Inflammatory macrophage (primary cell): ENCODE data around the gene ITGB3.
A peak's percentile ranks its signal among the peaks of the same experiment; 100 is the strongest.

ENCODE experiments used
- DNase-seq, 2 donors: peaks; one replicate each; pipeline ENCODE4 v3.0.0-alpha.2; 2020 to 2022

The ITGB3 gene

DNA sequence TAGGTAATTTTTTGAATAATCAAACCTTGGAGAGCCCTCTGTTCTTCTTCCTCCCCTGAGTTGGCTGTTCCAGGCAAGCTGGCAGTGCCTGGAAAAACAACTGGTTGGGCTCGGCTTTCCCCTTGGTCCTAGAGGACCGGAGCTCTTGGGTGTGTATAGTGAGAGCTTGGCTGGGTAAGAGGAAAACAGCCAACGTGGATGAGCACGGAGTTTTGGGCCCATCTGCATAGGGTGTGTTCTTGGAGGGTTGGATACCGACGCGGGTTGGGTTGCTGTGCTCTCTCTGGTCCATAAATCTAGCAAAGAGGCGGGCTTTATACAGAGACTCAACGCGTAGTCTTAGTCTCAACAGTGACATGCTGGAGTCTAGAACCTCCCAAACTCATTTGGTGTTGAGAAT lies 23.2 kb downstream of the ITGB3 start:
- no peak for DNase-seq

DNA sequence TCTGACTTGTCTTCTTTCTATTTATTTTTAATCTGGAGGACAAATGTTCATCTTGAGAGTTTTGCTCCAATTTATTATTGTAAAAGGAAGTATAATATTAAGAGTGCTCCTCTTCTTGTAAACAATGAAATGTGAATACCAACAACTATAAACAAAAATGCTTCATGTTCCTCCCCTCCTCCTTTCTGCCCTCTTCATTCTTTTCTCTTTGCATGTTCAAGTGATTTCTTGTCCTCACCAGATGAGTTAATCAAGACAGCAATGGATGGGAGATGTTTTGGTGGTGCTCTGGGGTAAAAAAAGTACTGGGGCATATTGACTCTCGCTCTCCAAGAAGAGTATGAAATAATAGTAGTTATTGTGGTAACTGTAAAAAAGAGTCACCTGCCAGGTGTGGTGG lies 24.3 kb downstream of the ITGB3 start:
- DNase-seq = no peak

- DNase-seq = no peak
Observed at GRCh38 chr17:47278561-47278960, 24.9 kb downstream of the ITGB3 start.

GRCh38 chr17:47279062-47279801 lies 25.6 kb downstream of the ITGB3 start:
- DNase-seq = peak; percentile 66 to 73

GRCh38 chr17:47280072-47280811 lies 26.6 kb downstream of the ITGB3 start:
- no peak for DNase-seq

DNA sequence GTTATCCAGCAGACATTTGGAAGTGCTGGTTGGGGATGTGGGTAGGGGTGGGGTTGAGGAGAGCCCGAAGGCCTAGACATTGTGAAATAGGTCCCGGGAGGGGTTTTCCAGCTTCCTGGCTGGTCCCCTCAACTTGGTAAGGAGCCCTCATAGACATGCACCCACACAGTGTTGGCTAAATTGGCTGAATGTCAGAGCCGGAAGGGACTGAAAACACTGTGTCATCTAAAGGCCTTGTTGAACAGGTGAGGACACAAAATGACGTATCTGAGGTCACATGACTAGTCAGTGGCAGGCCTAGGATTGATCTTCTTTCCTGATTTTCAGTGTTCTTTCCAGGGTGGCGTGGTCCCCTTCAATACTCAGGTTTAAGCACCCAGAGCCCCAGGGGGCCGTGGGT lies 27.6 kb downstream of the ITGB3 start:
- peak in 1 of 2 donors; percentile 19 for DNase-seq

DNA sequence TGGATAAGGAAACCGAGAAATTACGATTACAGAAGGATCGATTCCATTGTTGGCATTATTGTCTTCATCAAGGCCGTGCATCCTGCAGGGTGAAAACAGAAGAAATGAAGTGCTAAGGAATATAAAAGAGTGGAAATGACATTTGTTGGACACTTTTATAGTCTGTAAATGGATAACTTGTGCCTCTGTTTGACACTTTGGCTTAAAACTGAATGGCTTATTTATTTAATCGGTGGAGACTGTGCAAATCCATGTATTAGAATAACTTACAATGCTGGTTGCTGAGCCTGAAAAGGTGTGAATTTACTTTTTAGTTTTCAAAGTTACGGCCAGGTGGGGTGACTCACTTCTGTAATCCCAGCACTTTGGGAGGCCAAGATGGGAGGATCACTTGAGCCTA lies 31.4 kb downstream of the ITGB3 start:
- DNase-seq = no peak

- DNase-seq = no peak
Observed at GRCh38 chr17:47286198-47286914, 32.7 kb downstream of the ITGB3 start.

DNA sequence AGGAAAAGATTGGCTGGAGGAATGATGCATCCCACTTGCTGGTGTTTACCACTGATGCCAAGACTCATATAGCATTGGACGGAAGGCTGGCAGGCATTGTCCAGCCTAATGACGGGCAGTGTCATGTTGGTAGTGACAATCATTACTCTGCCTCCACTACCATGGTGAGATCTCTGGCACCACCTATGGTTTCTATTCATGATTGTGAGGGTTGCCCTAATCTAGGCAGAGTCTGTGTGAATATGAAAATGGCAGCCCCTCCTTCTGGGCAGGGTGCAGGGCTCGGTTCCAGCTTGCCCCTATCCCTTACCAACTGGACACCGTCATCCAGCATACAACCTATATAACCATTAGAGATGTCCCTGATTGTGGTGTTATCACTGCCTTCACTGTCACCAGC lies 33.4 kb downstream of the ITGB3 start:
- no peak for DNase-seq

- DNase-seq = no peak
Observed at GRCh38 chr17:47287639-47288038, 34.0 kb downstream of the ITGB3 start.

DNA sequence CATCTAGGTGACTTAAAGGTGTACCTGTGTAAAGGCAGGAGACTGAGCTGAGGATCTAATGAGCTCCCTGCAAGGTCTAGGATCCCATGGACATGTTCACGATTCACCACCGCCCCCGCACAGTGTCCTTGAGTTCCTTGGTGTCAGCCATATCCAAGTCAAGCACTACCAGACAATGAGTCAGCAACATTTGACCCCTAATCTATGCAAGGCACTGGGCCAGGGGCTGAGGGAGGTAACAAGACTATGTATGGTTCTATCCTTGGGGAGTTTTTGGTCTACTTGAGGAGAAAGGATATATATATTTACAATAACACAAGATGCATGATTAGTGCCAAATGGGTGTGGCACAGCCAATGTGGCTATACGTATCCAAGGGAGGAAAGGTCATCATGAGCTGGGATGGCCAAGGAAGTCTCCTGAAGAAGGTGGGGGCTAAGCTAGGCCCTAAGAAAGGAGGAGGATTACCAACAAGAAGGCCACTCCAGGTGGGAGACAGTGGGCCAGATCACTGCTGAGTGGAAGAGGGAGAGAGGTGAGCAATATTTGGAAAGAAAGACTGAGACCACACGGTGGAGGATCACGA lies 35.0 kb downstream of the ITGB3 start:
- peak in 1 of 2 donors; percentile 38 for DNase-seq

GRCh38 chr17:47289302-47289701 lies 35.7 kb downstream of the ITGB3 start:
- DNase-seq = no peak

- DNase-seq = no peak
Observed at GRCh38 chr17:47290870-47291241, 37.2 kb downstream of the ITGB3 start.

DNA sequence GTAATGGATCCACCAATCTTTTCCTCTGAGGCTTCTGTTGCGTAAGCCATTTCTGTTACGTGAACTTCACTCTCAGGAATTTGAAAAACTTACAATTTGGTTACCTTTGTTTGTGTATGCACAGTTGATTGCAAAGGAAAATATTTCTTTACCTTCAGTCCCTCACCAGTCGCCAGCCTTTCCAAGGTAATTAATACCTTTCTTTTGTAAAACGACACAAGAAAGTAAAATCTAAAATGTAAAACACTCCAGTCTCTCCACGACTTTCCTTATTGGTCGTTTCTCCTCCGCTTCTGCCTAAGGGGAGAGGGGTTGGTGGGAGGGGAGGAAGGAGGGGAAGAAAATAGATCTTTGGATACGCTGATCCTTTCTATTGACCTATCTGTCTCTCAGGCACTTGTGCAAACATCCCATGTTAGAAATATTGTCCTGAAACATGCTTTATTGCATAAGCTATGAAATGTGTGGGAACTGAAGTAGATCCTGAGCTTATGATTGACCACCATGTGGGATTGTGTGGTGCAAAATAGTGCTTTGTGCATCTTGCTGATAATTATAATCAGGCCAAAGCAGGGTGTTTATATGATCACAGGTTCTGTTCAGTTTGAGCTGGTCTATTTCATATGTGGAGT lies 37.7 kb downstream of the ITGB3 start:
- DNase-seq = no peak

- DNase-seq = no peak
Observed at GRCh38 chr17:47292206-47292605, 38.6 kb downstream of the ITGB3 start.

GRCh38 chr17:47295037-47295873 lies 41.6 kb downstream of the ITGB3 start:
- no peak for DNase-seq

GRCh38 chr17:47295874-47296255 lies 42.2 kb downstream of the ITGB3 start:
- DNase-seq = no peak

DNA sequence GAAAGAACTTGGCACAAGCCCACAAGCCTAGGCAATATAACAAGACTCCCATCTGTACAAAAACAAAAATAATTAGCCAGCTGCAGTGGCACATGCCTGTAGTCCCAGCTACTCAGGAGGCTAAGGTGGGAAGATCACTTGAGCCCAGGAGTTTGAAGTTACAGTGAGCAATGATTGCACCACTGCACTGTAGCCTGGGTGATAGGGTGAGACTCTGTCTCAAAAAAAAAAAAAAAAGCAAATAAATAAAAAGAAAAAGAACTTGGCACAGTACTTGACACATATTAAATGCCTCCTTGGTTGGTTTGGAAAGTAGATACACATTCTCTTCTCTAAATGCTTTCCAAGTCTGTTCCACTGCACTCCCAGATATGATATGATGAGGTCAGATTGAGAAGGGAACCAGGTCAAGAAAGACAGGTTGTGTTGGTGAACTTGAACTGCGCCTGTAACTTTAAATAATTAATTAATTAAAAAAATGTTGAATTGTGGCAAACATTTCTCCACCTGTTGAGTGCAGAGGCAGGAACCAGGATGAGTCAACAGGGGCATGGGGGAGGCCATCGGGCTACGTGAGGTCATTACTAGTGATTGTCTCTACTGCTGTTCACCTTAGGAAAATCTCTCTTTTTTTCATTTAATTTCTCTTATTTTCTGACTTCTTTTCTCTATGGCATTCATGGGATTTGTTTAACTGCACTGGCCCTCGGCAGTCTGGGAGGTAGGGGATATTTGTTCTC lies 44.2 kb downstream of the ITGB3 start:
- DNase-seq = no peak

DNA sequence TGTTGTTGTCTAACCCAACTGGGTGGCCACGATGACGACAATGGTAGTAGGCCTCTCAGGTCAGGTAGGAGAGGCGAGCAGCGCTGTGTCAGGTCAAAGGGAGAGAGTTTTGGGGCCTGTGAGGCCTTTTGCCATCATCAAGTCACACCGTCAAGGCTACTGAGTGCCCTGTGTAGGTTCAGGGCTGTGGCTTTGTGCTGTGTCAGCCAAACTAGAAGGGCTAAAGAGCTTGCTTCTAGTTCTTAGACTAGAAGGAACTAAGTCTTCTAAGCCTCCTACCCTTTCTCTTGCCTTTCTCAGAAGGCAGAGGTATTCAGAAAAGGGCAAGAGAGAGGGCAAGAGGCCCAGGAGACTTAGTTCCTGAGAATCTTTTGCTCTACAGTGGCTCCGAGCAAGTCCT lies 45.1 kb downstream of the ITGB3 start:
- DNase-seq = no peak

GRCh38 chr17:47299239-47299910 lies 45.7 kb downstream of the ITGB3 start:
- DNase-seq = no peak

DNA sequence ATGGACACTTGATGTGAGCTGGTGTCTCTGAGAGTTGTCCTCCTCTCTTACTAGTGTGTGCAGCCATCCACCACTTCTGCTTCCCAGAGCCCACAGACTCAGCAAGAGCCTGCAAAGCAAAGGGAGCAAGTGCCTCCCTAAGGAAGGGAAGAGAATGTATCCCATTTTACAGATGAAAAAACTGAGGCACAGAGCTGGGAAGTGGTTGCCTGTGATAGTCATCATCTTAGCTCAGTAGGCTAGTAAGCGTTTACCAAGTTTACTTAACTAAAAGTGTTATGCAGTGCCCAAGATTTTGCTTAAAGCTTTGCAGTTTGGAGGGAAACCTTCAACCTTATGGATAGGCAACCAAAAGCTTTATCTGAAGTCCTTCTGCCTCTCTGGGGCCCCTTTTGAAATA lies 47.1 kb downstream of the ITGB3 start:
- no peak for DNase-seq
